ENCODE data around the gene ADD1. TPM values are rescaled to one million over a fixed set of nuclear protein-coding genes. Genes with fewer than 3 reads are reported as not detected.

Gene ADD1
- total RNA-seq, 4 donors from 2014 or later, result 155 to 269 (median 177) TPM

DNA sequence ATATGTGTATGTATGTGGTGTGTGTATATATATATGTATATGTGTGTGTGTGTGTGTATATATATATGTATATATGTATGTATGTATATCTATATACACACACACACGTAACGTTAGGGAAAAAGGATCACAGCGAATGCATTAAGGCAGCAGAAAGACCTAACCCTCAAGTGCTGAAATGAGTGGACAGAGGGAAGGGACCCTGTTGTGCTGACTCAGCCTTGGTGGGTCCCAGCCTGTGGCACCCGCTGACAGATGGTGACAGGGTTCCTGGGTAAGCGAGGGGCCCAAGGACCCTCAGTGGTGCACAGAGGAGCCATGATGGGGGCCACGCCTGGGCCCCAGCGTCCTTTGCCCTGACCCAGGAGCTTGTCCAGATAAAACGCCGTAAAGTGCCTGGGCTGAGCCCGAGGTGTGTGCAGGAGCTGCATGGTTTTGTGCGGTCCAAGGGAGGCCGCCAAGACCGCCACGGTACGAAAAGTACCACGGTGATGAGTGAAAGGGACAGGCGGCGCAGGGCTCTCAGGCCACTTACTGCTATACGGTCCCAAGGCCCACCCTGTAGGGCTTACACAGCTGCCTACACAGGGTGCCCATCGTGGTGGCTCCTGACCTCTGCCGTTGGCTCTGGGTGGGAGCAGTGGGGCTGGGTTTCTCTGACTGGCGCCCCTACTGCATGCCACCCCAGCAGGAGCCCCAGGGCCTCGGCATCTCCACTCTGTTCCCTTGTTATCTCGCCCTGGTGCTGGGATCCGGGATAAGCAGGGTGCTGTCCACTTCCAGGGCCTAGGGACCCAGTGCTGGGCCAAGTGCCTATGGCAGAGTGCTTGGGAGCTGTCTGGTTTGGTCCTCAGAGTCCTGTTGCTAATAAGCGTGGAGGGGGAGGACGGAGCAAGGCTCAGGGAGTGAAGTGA is 40.8 kb upstream of the ADD1 start:
- ATAC-seq (ENCODE audit: low FRiP score) (no peak), DNase-seq (ENCODE audit: low spot score) (no peak)
- TF ChIP-seq, protein P1, sequence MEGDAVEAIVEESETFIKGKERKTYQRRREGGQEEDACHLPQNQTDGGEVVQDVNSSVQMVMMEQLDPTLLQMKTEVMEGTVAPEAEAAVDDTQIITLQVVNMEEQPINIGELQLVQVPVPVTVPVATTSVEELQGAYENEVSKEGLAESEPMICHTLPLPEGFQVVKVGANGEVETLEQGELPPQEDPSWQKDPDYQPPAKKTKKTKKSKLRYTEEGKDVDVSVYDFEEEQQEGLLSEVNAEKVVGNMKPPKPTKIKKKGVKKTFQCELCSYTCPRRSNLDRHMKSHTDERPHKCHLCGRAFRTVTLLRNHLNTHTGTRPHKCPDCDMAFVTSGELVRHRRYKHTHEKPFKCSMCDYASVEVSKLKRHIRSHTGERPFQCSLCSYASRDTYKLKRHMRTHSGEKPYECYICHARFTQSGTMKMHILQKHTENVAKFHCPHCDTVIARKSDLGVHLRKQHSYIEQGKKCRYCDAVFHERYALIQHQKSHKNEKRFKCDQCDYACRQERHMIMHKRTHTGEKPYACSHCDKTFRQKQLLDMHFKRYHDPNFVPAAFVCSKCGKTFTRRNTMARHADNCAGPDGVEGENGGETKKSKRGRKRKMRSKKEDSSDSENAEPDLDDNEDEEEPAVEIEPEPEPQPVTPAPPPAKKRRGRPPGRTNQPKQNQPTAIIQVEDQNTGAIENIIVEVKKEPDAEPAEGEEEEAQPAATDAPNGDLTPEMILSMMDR (IDR thresholded peaks at IDR 0.05), result no peak

GRCh38 chr4:2803624-2804448 is 39.8 kb upstream of the ADD1 start:
- DNase-seq (ENCODE audit: low spot score) (no peak), ATAC-seq (ENCODE audit: low FRiP score) (no peak)
- TF ChIP-seq, protein P1 (IDR thresholded peaks at IDR 0.05), result no peak

GRCh38 chr4:2804449-2804972 is 39.1 kb upstream of the ADD1 start:
- DNase-seq (ENCODE audit: low spot score) (no peak), ATAC-seq (ENCODE audit: low FRiP score) (no peak)
- TF ChIP-seq, protein P1 (IDR thresholded peaks at IDR 0.05), result no peak

DNA sequence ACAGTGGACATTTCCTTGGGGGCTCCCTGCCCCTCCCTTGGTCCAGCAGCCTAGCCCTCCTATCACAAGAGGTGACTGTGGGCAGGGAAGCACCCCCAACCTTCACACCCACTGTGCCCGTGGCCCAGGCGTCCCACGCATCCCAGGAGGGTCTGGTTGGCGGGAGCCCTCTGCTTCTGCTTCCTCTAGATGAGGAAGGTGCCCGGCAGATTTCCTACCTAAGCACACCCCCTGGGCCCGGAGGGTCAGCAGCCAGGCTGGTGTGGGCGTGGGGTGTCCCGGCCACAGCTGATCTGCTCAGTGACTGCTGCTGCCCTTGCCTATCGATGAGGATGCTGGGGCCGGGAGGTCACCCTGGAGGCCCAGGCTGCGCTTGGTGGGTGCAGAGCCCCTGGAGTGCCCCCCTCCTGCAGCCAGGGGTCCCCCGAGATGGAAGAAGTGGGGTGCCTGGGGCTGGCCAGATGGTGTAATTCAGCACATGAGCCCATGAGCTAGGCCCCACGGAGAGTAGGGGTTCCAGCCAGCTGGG is 38.6 kb upstream of the ADD1 start:
- DNase-seq (ENCODE audit: low spot score) (no peak), ATAC-seq (ENCODE audit: low FRiP score) (no peak)
- TF ChIP-seq, protein P1 (IDR thresholded peaks at IDR 0.05), result no peak

GRCh38 chr4:2805712-2806389 is 37.8 kb upstream of the ADD1 start:
- DNase-seq (ENCODE audit: low spot score) (no peak), ATAC-seq (ENCODE audit: low FRiP score) (no peak)
- TF ChIP-seq, protein P1 (IDR thresholded peaks at IDR 0.05), result no peak
